Measurements from ENCODE around the gene KCNAB2.
"Not testable (repeated sequence)": the region's sequence is repeated elsewhere in the genome, so short reads cannot be mapped to it uniquely, and the experiment has no call there.

Gene KCNAB2

DNA sequence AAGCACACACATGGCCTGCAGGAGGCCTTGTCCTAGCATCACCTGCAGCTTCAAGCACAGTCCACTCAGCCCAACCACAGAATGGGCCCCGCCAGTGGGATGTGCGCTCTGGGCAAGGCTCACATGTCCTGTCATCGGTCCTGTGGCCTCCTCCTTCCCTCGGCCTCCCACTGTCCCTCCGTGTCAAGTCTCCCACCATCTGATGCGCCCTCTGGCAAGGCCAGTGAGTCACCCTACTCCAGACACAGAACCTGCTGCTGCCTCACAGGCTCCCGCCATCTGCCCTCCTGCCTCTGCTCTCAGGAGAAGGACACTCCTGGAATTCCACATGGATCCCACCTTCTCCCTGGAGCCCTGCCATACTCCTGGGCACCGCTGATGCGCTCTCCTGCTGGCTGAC is 14.2 kb downstream of the KCNAB2 start:
- DNase-seq: no peak

DNA sequence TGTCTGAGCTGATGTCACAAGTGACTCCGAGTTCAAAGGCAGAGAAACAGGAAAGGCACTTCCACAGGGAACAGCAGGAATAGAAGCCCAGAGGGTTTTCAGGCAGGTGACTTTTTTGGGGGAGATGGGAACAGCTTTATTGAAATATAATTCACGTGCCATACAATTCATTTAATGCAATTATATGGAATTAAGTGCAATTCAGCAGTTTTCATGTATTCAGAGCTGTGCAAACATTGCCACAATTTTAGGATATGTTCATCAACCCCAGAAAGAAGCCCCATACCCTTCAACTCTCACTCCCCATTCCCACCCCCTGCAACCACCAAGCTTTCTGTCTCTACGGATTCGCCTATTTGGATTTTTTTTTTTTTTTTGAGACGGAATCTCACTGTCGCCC is 17.0 kb downstream of the KCNAB2 start:
- no peak for DNase-seq

DNA sequence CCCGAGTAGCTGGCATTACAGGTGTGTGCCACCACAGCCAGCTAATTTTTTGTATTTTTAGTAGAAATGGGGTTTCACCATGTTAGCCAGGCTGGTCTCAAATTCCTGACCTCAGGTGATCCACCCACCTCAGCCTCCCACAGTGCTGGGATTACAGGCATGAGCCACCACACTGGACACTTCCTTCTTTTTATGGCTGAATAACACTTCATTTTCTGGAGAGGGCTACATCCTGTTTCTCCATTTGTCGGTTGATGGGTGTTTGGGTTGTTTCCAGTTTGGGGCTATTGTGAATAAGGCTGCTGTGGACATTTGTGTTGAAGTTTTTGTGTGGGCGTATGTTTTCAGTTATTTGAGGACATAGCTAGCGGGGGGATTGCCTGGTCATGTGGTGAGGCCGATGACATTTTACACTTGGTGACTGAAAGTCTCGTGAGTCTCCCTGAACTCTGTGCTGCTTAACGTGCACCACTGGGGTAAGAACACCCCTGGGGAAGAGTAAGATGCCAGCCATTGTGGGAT is 17.9 kb downstream of the KCNAB2 start:
- DNase-seq: not testable (repeated sequence)

DNA sequence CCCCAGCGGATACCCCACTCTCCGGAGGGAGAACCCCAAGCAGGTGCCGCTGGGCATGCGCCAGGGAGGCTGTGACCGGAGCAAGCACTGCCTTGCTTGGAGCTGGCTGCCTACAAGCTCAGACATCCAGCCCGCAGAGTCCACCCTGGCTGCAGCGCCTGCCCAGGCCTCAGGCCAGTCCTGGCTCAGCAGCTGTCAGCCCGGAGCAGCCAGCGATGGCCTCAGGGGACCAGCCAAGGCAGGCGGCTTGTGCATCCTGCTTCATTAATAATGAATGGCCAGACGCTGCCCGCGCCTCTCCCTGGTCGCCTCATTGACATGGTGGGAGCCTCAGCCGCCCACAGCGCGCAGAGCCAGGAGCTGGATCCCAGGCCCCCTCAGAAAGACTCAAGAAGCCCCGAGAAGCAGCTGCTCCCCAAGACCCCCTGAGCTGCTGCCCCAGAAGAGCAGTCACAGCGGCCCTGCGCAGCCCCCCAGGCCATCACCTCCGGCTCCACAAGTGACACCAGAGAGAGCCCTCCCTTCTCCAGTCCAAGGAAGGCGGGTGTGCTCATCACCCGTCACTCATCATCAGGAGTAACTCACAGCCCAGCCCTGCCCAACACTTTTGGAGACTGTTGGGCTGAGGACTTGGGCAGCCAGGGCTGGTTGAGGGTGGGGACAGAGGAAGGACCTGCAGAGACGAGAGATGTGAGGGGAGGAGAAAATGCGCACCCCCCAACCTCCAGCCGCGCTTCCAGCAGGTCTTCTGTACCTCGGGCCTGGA is 19.6 kb downstream of the KCNAB2 start:
- DNase-seq: no peak

DNA sequence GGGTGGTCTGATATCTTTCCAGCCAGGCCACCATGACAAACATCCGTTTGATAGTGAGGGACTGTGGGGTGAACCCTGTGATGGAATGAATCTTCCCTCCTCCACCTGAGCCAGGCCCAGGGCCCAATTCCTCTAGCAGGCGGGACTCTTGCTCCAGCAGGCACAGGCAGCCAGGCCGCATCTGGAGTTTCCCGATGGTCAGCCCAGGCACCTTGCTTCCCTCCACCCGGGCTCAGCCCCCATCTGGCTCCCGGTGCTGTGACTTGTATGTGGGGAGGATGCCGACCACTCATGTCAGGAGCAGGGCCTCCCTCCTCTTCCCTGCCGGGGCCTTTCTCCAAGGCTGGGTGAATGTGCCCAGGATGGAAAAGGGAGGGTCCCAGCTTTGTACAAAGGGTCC is 21.0 kb downstream of the KCNAB2 start:
- DNase-seq: no peak

DNA sequence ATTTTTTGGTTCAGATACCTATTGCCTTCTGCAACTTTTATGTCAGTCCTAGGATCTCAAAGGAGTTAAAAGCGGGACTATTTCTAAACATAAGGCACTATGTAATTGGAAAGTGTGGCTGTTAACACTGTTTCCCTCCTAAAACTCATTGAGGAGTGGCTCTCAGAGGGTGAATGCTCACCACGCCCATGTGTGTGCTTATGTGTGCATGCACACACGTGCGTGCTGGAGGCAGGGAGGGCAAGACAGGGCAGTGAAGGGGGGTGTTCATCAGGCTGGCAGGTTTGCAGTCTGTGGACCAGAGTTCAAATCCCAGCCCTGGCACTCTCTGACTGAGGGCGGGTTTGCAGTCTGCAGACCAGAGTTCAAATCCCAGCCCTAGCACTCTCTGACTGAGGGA is 22.4 kb downstream of the KCNAB2 start:
- DNase-seq: no peak

DNA sequence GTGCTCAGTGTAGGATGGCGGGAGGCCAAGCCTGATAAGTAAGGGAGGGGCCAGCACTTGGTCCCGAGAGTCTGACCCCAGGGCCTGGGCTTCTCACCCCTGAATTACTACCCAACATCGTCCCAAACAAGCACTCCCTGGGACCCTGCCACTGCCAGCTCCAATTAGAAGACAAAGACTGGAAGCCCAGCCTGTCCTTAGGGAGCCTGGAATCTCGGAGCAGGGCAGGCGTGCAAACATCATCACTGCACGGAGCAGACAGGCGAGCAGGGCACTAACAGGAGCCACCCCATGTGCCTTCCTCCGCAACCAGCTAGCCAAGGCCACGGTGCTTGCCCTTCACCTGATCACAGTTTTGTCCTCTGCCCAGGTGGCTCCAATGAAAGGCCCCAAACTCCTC is 23.2 kb downstream of the KCNAB2 start:
- no peak for DNase-seq

DNA sequence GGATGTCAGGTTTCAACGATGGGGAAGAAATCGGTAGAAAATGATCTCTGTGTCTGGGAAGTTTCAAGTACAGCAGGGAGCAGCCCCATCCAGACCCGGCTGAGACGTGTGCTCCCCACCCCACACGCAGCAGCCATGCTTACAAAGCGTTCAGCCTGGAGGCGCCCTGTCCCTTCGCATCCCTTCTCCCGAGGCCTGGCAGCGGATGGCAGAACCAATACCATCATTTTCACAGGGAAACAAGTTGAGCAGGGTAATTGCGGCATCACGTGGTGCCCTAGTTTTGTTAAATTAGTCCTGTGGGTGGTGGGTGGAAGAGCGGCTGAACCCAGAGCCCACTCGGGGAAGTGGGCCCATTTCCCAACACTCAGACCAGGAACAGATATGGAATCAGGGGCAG is 23.9 kb downstream of the KCNAB2 start:
- no peak for DNase-seq

DNA sequence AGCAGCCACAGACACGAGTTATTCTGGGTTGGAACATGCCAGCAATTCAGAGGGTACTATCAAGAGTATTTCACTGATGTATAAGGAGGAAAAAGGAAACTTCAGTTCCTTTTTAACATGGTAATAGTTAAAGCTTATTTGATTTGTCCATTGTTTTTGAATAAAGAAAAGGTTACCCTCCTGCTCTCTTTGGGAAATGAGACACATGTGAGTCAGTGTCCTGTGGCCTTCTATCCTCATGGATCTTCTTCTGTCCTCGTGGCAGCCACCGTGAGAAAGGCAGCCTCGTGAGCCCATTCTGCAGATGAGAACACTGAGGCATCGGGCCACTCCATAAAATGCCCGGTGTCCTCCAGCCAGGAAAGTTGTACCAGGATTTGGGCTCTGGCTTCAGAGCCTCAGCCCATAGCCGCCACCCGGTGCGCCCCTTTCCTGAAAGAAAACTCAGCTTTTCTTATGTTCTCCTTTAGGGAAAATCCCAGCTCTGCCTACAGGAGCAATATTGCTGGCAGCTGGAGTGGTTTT is 24.8 kb downstream of the KCNAB2 start:
- DNase-seq: no peak

DNA sequence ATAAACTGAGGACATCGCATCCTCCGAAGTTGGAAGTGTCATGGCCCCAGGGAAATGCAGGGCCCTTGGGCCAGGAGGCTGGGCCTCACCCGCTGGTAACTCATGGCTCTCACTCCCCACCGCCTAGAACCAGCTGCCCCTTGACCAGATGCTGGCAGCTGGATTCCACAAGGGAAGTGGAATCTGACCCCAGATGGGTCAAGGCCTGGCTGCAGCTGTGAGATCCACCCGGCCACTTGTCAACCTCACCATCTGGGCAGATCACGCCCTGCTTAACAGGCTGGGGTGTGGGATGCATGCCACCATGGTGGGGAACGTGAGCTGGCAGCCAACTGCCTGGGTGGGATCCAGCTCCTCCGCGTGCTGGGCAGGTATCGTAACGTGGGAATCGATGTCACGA is 25.5 kb downstream of the KCNAB2 start:
- no peak for DNase-seq

DNA sequence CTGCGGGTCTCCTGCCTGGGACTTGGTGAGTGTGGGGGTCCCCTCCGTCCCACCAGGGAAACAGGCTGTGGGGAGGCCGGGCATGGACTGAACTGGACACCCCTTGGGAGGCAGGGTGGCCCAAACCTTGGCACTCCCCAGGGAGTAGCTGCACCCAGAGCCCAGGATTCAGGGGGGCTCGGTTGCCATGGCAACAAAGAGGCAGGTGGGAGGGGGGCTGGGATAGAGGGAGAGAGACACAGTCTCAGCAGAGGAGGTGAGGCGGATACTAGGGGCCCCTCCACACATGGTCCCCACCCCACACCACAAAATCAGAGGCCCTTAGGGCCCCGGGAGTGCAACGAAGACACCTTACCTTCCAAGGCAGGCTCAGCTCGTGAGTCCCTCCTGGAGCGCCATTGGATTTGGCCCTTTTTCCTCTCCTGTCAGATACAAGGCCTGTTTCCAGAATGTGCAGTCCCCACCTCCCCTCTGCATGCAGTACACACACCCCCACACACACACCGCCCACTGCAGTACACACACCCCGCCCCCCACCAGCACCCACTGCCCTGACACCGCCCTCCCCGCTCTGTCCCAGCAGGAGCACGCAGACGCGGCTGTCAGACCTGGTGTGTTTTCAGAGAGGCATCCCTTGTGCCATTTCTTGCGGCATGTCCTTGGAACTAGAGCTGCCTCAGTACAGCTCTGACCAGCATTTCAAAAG is 27.2 kb downstream of the KCNAB2 start:
- no peak for DNase-seq

DNA sequence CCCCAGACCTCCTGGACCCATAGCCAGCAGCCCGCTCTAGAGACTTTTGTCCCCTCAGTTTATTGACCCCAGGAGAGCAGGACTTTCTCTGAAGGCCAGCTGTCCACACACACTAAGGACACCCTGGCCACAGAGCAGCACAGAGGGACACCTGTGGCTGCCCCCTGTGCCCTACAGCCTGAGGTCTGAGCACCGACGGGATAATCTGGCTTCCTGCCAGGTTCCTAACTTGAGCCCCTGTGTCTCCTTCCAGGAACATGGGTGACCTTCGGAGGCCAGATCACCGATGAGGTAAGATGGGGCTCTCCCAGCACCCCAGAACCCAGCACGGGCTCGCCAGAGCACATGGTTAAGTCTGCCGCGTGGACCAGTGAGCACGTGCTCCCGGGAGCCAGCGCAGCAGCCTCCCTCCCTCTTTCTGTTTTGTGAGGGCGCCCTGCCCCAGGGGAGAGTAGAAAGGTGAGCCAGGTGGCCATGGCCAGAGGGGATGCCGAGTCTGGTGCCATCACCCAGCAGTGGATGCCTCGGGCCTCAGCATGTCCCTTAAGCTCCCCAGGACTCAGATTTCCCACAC is 27.9 kb downstream of the KCNAB2 start:
- DNase-seq: no peak

DNA sequence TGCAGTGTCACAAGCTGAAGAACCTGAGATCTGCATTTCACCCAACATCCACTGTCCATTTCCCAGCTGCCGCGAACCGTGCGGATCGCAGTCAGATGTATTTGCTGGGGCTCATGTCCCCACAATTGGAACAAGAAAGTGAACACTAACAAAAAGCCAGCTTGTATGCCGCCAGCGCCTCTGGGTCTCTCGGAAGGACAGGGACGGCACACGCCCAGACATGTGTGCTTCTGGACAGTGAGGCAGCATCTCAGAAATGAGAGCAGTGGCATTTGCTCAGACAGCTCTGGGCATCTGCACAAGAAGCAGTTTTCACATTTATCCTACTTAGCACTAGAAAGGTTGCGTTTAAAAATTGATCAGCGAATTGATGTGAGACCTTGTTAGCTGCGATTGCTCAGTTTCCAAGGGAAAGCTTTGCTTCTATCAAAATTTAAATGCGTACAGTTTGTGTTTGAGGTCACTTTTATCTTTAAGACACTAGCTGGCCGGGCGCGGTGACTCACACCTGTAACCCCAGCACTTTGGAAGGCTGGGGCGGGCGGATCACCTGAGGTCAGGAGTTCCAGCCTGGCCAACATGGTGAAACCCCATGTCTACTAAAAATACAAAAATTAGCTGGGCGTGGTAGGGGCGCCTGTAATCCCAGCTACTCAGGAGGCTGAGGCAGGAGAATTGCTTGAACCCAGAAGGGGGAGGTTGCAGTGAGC is 28.7 kb downstream of the KCNAB2 start:
- DNase-seq: no peak

DNA sequence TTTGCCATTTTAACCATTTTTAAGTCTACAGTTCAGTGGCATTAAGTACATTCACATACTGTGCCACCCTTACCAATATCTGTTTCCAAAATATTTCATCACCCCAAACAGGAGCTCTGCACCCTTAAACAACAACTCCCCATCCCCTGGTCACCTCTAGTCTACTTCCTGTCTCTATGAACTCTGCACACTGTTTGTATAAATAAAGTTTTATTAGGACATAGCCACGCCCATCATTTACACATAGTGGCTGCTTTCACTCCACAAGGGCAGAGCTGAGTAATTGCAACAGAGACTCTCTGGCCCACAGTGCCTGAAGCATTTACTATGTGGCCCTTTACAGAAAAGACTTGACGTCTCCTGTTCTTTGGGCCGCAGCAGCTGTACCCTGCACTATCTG is 30.1 kb downstream of the KCNAB2 start:
- DNase-seq: no peak

DNA sequence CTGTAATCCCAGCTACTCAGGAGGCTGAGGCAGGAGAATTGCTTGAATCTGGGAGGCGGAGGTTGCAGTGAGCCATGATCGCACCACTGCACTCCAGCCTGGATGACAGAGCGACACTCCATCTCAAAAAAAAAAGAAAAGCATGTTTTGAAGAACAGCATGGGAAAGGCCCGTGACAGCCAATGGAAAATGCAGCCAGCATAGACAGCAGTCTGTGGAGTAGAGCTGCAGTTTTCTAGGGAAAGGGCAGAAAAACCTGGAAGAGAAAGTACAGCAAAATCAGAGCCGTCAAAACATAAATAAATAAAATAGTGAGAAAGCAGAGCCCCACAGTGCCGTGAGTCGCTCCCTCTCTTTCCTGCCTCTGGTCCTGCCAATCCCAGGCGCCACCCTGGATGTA is 31.4 kb downstream of the KCNAB2 start:
- DNase-seq: not testable (repeated sequence)

DNA sequence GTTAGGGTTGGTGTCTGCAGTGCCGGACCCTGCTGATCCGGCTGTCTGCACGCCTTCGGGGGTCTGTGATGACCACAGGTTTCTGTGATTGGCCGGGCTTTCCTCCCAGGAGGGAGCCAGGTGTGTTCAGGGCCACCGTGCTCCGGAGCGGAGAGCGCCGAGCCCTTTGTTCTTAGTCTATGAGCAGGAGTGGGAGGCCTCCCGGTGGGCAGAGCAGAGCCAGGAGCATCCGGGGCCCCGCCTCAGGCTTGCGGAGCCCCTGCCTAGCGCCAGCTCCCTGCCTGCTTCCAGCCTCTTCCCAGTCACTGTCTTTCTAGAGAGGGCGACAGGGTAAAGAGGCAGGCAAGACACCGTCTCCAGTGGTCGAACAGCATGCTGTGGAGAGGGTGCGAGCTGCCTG is 31.8 kb downstream of the KCNAB2 start:
- DNase-seq: no peak

DNA sequence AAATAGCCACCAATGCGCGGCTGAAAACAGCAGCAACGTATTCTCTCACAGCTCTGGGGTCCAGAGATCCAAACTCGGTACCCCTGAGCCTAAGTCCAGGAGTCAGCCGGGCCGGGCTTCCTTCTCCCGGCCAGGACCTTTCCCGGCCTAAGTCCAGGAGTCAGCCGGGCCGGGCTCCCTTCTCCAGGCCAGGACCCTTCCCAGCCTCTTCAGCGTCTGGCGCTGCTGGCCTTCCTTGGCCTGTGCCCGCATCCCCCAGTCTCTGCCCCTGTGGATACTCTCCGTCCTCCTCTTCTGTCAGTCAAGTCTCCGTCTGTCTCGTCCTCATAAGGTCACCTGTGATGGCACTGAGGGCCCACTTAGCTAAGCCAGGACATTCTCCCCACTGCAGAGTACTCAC is 32.2 kb downstream of the KCNAB2 start:
- DNase-seq: no peak

DNA sequence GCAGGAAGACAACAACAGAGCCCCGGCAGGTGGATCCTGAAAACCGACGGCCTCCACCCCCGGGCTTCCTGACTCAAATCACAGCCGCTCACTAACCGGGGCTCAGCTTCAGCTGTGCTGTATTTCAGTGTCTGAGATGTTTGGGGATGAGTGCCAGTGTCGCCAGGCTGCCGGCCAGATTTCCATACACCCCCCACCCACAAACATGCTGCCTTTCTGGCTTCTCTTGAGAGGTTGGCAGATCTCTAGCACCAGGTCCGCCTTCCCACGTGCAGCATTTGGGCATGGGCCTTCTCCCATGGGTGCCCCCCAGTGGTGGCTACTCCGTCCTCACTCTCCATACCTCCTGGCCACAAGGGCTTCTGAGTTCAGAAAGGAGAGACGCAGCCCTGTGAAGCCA is 34.8 kb downstream of the KCNAB2 start:
- no peak for DNase-seq

DNA sequence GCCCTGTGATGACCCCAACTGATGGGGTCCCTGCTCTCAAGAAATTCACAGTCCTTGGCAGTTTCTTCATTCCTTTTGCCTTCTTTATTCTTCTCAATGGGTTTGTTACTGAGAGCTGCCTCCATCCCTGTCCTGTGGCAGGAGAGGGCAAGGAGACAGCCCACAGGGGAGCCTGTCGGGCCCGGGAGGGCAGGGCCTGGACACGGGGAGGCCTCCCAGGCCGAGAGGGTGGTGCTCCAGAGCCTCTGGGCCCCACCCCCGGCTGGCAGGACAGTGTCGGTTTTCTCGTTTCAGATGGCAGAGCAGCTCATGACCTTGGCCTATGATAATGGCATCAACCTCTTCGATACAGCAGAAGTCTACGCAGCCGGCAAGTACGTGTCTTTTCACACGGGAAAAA is 36.2 kb downstream of the KCNAB2 start:
- DNase-seq: no peak

DNA sequence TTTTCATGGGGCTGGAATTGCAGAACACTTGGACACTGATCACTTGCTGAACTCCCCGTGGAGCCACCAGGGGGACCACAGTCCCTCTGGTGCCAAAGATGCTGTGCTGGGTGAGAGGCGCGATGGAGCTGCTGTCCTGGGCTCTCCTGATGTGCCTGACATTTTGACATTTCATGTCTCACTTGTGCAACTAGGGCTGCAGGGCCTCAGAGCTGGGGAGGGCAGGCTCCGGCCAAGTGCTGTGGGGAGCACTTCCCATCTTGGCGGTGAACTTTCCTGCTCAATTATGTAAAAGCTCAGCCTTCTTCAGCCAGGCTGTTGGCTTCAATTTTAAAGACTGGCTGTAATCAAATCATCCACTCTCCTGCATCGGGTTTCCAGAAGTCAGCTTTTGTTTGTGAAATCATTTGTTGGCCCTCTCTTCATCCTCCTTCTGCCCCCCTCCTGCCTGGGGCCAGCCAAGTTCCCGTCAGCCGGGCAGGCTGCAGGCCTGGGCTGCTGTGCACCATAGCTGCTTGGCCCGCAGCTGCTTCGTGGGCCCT is 36.8 kb downstream of the KCNAB2 start:
- no peak for DNase-seq

DNA sequence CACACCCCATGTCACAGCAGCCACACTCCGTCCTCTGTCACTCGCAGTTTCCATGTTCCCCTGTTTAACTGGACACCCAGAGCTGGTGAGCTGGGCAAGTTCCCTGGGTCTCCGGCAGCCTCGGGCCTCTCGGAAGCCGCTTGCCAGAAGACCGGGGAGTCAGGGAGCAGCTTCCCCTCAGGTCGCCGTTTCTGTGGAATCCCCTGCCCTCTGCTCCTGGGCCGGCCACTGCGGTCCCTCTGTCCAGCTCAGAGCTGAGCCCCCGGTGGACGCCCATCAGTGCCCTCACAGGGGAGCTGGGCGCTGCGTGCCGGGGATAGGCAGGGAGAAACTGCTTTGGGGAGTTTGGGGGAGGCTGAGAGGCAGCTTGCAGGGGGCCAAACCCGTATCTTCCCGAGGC is 37.7 kb downstream of the KCNAB2 start:
- no peak for DNase-seq

DNA sequence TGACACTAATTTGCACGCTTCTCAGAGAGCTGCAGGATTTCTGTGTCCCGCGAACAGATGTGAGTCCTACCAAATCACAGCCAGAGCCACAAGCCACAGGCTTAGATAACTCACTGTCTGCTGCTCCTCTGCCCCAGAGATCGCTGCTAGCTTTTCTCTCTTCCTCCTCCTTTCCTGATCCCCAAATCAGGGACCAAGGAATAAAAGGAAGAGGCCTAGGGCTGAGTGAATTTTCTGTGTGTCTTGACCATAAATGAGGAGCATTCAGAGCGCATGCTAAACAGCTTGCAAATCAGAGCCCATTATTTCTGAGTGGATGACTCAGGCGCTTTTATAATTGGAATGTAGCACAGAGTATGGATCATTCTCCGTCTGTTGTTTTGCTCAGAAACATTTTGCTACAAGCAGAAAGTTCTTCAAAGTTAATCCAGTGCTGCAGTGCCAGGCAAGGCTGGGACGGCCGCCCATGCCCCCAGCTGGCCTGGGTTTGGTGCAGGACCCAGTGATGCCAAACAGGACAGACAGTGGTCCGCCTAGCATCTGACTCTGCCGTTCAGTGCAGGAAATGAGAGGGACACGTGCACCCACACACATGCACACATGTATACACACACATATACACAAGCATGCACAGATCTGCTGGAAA is 38.2 kb downstream of the KCNAB2 start:
- DNase-seq: no peak

Data from DMS79 (cell line).